Erythroblast (primary cell): ENCODE results near the gene TMEM151A.

Experiments used
- GATA1 ChIP-seq: IDR thresholded peaks from 2 replicates; pipeline ENCODE4 v1.6.1; 2011; ENCODE audit warnings: low read depth, mild to moderate bottlenecking, control low read depth, low read length, moderate library complexity
- POLR2A ChIP-seq: IDR thresholded peaks from 2 replicates; pipeline ENCODE4 v1.6.1; 2011; ENCODE audit warnings: mild to moderate bottlenecking, low read length

DNA sequence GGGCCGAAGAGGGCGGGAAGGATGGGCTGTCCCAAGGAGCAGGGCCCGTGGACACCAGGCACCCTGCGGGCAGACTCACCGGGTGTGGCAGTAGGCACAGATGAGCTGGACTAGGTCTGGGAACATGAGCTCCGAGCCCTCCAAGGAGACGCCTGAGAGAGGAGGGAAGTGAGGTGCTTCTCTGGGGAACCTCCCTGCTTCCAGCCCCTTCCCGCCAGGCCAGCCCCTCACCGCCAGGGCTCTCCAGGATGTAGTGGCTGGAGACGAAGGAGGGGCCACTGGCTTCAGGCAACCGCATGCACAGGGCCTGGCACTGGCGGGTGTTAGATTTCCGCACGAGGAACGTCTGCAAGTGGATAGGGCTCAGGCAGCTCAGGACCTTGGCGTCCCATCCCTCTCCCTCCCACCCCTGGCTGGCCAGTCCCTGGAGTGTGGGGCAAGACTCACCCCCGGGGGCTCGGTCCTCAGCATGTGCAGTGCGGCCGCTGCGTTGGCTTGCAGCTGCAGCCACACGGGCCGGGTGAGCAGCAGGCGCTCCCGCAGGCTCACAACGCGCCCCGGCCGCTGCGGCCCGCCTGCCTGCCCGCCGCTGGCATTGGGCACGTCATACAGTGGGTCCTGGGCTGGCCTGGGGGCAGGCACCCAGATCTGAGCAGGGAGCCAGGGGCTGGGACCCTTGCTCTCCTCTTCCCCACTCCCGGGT lies 44.0 kb downstream of the TMEM151A start:
- TF ChIP-seq POLR2A = no peak
- TF ChIP-seq GATA1 = no peak
